ENCODE results near the gene PPP1R14D.

The PPP1R14D gene

DNA sequence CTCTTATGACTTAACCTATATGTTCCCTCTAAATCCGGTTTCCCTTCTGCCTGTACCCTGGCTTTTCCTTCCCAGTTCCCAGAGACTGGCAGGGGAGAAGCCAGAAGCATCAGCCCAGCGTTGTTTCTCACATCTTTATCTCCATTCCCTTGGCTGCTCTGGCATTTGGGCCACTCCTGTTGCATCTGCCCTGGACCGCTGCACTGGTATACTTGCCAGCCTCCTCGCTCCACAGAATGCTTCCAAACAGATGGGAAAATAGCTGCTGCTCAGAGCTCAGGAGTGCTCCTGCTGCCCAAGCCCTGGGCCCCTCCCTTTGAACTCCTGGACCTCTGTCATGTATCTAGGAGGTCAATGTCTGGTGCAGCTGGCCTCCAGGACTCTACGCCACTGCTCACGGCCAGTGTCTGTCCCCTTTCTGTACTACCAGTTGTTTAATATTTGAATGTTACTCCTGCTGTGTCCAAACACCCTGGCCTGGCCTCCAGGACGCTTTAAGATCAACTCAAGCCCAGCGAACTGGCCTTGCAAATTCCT lies 22.1 kb upstream of the PPP1R14D start:
- no peak for DNase-seq

DNA sequence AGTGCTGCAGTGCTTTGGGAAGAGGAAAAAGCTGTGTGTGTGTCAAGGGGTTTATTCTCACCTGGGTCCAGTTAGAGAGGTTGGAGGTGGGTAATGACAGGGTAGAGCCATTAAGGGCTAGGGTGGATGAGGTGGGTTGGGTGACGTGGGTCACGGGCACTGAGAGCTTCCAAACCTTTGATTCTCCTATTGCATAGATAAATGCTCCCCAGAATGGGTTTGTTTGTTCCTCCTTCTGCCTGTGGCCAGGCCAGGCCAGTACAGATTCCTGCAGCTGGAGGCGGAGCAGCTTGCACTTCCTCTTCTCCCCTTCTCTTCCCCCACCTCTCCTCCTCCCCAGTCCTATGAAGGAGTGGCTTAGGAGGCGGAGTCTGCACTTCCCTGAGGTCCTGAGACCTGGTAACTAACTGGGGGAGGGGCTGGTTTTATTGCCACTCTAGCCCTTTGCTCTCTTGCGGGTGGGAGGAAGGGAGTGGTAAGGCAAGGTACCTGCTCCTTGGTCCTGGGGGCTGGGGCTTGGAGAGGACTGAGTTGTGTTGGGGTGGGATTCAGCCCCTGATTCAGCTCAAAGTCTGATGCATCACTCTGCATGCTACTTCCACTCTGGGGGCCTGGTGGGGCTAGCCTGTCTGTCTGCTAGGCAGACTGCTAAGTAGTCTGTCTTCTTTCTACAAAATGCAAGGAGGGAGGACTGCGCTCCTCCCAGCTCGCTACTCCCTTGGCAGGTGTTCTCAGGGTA lies 18.9 kb upstream of the PPP1R14D start:
- DNase-seq = no peak

DNA sequence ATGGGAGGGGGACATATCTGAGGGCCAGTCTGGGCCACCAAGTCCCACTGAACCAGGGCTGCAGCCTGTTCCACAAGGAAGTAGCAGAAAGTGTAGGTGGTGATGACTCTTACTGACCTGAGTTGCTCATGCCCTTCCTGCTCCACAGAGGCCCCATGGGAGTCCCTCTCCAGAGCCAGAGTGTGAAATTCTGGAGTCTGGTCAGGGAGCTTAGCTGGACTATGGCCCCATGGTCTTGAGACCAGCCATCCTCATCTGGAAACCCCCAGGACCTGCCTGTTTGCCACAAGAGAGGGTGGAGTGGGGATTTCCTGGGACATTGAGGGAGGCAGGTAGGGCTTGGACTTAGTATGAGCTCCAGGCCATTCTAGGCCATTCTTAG lies 18.3 kb upstream of the PPP1R14D start:
- no peak for DNase-seq

DNA sequence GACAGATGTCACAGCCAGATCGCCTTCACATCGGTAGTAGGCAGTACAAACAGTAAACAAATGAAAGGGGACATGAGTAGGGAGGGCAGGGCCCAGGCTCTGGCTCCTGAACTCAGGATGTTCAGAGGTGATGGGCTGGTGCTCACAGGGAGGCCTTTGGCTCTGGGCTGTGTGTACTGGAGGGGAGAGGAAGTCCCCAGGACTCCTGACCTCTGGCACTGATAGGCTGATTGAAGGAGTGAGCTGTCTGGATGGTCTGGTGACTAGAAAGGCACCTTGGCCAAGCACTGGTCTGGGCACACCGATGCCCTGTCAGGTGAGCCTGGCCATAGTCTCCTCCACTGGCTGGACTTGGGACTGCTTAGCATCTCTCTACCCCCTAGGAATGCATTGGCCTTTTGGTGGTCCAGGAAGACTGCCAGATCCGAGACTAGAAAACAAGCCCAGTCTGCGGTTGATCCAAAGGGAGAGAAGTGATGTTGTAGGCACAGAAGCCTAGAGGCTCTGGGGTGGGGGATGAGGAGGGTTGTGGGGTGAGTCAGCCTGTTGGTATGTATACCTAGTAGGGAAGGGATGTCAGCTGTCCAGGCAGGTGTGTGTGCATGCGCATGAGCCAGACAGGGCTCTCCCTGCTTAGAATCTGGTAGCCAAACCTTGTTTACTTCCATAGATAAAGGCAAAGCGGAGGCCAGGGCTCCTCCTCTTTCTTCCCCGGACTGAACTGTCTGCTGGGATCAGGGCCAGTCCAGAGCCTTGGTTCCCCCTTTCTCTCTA lies 17.2 kb upstream of the PPP1R14D start:
- DNase-seq = no peak

DNA sequence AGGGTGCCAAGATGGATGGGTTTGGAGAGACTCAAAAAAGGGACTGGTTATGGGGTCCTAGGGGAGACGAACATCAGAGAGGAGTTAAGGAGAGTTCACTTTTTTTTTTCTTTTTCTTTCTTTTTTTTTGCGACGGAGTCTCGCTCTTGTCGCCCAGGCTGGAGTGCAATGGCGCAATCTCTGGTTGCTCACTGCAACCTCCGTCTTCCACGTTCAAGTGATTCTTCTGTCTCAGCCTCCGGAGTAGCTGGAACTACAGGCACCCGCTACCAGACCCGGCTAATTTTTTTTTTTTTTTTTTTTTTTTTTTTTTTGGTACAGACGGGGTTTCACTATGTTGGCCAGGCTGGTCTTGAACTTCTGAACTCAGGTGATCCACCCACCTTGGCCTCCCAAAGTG lies 16.5 kb upstream of the PPP1R14D start:
- no peak for DNase-seq

DNA sequence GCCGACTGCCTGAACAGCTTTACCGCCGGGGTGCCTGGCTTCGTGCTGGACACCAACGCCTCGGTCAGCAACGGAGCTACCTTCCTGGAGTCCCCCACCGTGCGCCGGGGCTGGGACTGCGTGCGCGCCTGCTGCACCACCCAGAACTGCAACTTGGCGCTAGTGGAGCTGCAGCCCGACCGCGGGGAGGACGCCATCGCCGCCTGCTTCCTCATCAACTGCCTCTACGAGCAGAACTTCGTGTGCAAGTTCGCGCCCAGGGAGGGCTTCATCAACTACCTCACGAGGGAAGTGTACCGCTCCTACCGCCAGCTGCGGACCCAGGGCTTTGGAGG lies 16.2 kb upstream of the PPP1R14D start:
- peak in 4 of 6 experiments; percentile 5 to 63 (median 32) for DNase-seq

DNA sequence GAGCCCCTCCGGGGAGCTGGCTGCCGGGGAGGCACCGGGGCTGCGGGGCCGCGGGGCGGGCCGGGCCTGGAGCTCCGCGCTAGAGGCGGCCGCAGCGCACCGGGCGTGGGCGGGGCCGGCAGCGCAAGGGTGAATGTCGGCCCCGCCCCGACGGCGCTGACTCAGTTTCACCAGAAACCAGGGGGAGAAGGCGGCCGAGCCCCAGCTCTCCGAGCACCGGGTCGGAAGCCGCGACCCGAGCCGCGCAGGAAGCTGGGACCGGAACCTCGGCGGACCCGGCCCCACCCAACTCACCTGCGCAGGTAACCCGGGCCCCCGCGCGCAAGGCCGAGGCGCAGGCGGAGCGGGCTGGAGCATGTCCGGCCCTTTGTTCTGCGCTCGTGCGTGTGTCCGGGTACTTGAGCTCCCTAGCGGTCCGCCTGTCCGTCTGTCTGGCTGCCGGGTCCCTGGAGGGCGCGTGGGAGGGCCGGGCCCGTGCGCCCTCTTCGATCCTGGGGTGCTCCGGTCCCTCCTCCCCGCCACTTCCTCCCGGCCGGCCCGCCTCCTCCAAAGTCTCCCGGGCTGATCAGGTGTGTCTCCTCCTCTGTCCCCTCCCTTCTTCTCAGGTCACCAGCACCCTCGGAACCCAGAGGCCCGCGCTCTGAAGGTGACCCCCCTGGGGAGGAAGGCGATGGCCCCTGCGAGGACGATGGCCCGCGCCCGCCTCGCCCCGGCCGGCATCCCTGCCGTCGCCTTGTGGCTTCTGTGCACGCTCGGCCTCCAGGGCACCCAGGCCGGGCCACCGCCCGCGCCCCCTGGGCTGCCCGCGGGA lies 15.6 kb upstream of the PPP1R14D start, which contains the start of gene SPINT1:
Gene SPINT1 (plus strand): TSS at position 164 of the 811 bp plus-strand sequence. CDS start 507 bp downstream, at position 671.
- DNase-seq = peak in 4 of 6 experiments; percentile 10 to 63 (median 32)

DNA sequence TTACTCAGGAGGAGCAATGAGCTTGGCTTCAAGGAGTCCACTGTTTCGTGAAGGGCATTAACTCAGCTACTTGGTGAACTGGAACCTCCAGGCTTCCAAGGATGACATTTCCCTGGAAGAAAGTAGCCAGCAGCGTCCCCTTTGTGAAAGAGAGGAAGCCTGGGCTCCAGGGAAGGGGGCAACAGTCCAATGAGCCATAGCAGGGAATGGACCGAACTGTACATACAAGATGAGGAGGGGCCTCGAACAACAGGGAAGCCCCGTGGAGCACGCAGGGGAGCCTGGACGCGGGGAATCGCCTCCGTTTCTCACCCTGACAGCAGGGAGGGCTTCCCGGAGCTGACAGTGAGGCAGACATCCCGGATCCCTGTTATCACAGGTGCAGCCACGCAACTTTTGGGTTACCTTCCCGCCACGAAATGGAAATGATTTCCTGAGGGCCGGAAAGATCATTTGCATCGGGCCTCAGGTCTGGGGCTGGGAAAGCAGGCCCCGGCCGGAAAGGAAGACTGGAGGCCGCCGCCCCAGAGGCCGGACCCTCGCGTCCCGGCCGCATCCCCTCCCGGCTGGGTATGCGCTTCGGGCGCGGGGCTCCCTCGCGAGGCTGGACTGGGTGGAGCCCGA lies 14.9 kb upstream of the PPP1R14D start:
- no peak for DNase-seq

DNA sequence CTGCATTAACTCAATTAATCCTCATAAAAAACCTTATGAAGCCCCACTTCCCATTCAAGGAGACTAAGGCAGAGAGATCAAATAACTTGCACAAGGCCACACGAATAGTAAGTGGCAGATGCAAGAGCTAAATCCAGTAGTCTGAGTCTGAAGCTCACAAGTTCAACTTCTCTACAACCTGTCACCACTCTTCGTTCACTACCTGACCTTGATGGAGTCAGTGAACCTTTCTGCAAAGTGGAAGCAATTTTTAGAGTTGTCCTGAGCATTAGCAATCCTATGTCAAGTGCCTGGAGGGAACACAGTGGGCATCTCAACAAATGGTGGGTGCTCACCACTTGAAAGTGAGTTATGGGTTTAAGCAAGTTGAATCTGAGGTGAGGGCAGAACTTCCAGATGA lies 13.2 kb upstream of the PPP1R14D start:
- no peak for DNase-seq

DNA sequence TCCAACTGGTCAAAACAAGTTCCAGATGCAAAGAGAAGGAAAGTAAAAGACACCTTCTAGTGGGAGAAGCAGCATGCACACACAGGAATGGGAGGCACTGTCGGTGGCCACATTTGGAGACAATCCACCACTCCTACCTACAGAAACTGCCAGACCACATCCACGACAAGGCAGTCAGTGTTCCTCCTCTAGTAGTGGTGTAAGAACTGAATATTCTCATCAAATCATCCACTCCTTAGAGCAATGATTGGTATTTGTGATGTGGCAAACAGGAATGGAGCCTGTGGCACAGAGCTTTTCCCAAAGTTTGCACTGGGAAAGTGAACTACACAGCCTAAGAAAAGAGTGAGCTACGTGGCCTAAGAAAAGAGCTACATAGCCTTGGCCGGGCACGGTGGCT lies 10.2 kb upstream of the PPP1R14D start:
- DNase-seq = no peak

DNA sequence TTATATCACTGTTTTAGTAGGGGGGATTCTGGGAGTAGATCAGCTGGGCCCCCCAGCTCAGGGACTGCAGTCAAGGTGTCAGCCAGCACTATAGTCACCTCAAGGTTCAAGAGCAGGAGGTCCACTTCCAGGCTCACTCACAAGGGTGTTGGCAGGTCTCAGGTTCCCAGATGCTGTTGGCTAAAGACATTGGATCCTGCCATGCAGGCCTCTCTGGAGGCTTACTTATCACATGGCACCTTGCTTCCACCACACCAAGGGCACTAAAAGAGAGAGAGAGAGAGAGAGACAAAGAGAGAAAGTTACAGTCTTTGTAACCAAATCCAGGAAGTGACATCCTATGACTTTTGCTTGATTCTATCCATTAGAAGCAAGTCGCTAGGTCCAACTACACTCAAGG lies 7.5 kb upstream of the PPP1R14D start:
- no peak for DNase-seq

DNA sequence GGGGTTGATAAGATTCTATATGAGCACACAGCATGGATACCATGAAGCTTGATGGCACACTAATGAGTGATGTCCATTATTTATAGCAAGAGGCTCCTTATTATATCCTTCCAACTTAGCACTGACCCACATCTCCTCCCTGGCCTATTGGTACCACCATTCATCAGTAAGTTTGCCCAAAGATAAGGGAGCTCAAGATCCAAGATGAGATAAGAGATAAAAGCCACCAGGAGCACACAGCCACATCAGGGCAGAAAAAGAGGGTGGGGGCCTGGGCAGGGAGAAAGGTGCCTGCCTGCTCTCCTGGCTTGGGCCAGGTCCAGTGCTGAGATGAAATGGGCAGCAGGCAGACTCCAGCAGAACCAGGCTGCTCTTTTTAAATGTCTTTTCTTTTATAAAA lies 4.4 kb upstream of the PPP1R14D start:
- DNase-seq = no peak

DNA sequence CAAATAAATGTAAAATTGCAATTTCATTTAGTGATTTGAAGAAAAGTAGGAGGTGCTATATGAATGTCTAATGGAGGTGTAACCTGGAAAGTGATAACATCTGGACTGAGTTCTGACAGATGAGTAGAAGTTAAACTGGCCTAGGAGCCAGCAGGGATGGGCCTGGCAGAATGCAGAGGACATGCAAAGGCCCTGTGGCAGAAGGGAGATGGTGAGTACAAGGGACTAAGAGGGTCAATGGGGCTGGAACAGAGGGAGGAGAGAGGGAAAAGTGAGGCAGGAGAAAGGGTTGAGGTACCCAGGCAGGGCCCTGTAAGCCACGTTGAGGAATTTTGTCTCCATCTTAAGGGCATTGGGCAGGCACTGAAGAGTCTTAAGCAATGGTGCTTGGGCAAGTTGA lies 3.4 kb upstream of the PPP1R14D start:
- DNase-seq = no peak

DNA sequence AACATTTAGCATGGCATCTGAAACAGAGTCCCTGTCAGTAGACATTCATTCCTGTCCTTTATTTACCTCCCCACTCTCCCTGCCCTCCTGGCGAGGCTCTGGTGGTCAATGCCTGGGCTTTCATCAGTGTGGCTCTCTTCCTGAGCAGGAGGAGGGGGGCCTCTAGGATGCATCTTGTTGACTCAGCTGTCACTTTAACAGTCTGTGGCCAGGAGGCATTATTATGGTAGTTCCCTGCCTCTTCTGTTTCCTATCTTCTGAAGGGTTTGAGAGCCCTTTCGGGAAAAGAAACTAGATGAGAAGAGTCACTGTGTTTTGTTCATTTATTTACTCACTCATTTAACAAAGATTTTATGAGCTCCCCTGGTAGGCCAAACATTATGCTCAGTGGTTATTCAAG lies 2.4 kb upstream of the PPP1R14D start:
- no peak for DNase-seq

DNA sequence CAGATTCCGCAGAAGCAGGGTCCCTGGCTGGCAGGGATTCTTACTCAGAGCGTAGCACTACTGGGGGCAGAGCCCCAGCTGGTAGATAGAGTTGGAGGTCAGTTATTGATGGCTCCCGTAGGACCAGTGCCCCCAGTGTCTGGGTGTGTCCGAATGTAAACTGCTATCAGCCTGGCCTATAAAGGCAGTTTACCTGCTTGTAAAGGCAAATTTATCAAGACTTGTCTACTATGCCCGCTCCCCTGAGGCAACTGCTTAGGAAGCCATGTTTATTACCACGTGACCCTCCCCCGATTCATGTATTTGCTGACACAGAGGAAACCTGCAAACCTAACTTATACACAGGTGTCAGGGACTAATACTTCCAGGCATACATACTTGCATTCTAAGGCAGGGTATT lies 607 bp upstream of the PPP1R14D start:
- DNase-seq = no peak

DNA sequence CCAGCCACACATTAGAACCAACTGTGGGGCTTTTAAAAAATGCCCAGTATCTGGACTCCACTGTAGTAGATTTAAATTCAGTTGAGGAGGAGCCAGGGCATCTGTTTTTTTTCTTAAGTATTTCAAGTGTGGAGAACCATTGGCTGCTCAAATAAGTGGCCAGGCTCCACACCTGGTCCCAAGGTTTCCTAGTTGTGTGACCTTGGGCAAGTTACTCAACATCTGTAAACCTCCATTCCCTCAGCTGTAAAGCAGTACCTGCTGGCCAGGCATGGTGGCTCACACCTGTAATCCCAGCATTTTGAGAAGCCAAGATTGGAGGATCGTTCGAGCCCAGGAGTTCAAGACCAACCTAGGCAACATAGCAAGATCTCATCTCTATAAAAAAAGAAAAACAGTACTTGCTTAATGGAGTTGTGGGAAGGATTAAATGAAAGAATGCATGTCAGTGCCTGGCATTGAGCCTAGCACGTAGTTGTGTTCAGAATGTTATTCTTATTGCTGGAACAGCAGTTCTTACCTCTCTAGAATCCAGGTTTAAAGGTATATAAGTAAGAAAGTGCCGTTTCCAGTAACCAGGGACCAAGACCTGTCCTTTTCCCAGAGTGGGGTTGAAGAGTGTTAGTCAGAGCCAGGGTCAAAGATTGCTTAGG lies 2.0 kb downstream of the PPP1R14D start:
- no peak for DNase-seq

DNA sequence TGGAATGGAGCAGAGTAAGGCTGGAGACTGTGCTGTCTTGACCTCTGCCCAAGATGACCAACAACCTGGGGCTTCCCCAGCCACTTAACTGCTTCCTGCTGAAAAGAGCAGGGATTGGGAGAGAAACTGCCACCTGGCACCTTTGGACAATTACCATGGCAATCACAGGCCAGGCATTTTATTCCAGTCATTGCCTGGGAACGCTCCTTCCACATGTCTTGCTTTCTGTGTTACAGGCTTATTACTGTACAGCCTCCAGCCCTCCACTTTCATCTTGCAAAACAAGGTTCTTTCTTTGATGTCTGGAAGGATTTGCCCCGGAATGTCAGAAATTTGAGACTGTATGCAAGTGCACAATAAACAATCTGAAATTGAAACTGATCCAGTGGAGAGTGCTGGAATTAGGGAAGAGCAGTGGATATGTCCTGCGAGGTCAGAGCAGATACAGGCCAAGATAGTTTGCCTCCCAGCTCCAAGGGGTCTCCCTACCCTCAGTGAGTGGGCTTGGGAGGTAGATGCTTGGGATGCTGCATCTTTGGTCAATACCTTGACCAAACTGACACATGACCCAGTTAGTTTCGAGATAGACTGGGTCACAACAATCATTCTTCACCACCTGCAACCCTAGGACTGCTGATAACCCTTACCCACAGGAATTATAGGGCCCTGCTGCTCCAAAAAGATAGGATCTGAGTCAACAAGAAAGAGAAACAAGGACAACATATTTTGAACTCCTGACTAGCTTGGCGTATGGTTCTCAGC lies 2.7 kb downstream of the PPP1R14D start:
- no peak for DNase-seq

DNA sequence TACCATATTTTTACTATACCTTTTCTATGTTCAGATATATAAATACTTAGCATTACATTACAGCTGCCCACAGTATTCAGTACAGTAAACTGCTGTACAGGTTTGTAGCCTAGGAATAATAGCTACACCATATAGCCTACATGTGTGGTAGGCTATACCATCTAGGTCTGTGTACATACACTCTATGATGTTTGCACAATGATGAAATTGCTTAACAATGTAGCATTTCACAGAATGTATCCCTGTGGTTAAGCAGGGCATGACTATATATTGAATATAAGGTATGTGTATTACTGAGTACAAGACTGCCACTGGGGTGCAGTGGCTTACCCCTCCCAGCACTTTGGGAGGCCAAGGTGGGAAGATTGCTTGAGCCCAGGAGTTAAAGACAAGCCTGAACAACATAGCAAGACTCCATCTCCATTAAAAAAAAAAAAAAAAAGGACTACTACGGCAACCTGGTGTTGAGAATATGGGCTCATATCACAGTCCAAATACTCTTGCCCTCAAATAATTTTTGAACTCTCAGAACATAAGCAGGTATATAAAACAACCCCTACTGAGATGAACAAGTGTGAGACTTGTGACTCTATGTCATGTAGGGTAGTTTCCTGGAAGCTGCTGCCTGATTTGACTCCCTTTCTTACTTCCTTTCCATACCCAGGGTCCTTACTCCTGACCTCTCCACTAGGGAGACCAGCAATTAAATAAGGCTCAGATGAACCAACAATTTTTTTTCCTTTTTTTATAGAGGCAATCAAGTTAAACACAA lies 4.8 kb downstream of the PPP1R14D start:
- no peak for DNase-seq

DNA sequence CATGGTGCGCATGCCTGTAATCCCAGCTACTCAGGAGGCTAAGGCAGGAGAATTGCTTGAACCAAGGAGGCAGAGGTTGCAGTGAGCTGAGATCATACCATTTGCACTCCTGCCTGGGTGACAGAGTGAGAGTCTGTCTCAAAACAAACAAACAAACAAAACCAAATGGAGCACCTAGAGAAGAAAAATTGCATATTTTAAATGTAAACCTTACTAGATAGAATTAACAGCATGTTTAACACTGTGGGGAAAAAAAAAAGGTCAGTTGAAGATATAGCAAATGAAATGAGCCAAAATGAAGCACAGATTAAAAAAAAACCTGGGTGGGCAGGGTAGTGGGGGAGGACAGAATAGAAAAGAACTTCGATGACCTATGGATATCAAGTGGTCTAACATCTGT lies 7.3 kb downstream of the PPP1R14D start:
- no peak for DNase-seq

DNA sequence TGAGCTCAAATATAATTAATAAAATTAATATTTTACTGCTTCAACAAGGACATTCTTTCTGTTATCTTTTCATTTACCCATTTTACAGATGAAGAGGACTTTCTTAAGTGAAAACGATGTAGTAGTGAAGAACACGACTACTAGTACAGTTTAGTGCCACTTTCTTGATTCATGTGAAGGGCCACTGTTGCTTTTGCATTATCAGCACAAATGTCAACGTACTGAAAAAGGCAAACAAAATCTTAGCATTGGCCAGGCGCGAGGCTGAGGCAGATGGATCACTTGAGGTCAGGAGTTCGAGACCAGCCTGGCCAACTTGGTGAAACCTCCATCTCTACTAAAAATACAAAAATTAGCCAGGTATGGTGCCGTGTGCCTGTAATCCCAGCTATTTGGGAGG lies 9.5 kb downstream of the PPP1R14D start:
- no peak for DNase-seq
